GM12865 (cell line): Measurements from ENCODE around the gene CHPF.

Source experiments
- DNase-seq: peaks from one replicate; pipeline ENCODE4 v3.0.0; 2010; ENCODE audit warnings: low read depth
- H3K4me3 ChIP-seq: 2 replicates; pipeline ENCODE4 v1.5.1; 2011; ENCODE audit warnings: mild to moderate bottlenecking, low read depth, low read length, control low read depth
- TF ChIP-seq, protein P1 (sequence below): IDR thresholded peaks from 2 replicates; pipeline ENCODE4 v1.5.1; 2011; ENCODE audit warnings: low read length, control low read depth, low read depth, inconsistent platforms; ENCODE audit not compliant: insufficient read depth; ENCODE audit errors: missing control alignments

The CHPF gene

DNA sequence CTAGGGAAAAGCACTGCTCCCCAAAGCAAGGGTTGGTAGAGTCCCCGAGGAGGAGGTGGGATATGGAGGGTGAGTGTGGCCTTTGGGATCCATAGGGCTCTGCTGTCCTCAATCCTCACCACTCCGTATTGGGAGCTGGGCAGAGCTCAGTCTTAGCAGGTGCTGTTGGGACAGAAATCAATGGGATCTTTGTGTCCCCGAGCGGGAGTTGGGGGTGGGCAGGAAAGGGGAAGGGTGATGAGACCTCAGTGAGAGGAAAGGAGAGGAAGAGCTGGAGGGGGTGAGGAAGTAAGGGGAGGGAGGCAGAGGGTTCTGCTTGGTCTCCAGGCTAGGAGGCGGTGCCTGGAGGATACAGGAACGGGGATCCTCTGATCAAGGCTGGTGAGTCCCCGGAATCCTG is 26.7 kb downstream of the CHPF start:
- TF ChIP-seq, protein P1, sequence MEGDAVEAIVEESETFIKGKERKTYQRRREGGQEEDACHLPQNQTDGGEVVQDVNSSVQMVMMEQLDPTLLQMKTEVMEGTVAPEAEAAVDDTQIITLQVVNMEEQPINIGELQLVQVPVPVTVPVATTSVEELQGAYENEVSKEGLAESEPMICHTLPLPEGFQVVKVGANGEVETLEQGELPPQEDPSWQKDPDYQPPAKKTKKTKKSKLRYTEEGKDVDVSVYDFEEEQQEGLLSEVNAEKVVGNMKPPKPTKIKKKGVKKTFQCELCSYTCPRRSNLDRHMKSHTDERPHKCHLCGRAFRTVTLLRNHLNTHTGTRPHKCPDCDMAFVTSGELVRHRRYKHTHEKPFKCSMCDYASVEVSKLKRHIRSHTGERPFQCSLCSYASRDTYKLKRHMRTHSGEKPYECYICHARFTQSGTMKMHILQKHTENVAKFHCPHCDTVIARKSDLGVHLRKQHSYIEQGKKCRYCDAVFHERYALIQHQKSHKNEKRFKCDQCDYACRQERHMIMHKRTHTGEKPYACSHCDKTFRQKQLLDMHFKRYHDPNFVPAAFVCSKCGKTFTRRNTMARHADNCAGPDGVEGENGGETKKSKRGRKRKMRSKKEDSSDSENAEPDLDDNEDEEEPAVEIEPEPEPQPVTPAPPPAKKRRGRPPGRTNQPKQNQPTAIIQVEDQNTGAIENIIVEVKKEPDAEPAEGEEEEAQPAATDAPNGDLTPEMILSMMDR, result no peak
- DNase-seq, result no peak
- no peak overlapping the region for H3K4me3 ChIP-seq

DNA sequence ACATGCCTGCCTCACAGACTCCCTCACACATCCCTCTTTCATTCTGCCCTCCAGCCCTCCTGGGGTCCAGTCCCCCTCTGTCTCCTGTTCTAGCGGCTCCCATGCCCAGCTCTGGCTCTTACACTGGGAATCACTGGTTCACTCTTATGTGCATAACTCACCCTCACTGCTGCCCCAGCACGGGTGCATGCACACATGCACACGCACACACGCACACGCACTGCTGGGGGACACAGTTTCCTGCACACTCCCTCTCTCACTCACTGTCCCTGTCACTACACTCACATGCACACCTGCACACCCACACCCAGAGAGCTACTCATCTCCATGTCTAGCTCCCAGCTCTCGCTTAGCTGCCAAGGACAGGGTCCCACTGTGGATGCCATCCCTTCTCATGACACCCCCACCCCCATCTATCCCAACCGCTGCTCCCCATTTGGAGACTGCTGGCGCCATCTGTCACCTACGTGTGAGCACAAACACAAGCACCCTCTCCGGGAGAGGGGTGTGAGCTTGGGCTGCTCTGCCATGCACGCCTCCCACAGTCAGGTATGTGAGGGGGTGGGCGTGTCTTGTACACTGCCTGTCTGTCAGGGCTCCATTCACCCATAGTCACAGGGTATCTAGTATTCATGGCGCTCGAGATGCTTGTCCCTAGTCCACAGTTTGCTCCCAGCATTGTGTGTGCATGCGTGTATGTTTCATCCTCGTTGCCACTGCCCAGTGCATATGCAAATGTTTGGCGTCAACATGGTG is 27.6 kb downstream of the CHPF start:
- DNase-seq, result no peak
- TF ChIP-seq, protein P1, result no peak
- H3K4me3 ChIP-seq, result no peak overlapping the region

DNA sequence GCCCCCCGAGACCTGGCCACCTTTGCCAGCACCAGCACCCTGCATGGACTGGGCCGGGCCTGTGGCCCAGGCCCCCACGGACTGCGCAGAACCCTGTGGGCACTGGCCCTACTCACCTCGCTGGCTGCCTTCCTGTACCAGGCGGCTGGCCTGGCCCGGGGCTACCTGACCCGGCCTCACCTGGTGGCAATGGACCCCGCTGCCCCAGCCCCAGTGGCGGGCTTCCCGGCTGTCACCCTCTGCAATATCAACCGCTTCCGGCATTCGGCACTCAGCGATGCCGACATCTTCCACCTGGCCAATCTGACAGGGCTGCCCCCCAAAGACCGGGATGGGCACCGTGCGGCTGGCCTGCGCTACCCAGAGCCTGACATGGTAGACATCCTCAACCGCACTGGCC is 28.8 kb downstream of the CHPF start:
- no peak for DNase-seq
- H3K4me3 ChIP-seq, result no peak overlapping the region
- TF ChIP-seq, protein P1, result no peak

DNA sequence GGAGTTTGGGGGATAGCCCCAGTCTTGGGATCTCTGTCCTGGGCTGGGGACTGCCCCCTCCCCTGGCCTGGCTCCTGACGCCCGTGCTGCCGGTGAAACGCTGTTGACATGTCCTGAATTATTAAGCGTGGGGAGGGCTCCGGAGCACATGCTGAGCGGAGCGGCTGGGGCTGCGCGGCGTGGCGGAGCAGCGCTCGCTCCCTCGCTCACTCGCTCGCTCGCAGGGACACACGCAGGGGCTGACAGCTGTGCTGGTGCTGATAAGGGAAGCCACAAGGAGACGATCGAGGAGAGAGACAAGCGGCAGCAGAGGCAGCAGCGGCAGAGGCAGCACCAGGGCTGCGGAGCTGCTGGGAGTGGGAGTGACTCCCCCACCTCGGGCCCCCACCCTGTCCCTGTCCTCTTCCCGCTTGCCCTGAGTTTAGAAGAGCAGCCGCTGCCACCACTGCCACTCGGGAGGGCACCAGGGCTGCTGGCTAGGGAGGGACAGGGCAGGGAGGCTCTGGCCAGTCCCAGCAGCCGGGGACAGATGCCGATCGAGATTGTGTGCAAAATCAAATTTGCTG is 29.3 kb downstream of the CHPF start, which contains the start of gene ASIC4:
ASIC4 (plus strand) TSS at position 287 of the 566 bp plus-strand sequence; CDS start at position 530, 243 bp downstream.
- no peak for DNase-seq
- H3K4me3 ChIP-seq, result no peak within 1 kb of the TSS
- TF ChIP-seq, protein P1, result no peak

DNA sequence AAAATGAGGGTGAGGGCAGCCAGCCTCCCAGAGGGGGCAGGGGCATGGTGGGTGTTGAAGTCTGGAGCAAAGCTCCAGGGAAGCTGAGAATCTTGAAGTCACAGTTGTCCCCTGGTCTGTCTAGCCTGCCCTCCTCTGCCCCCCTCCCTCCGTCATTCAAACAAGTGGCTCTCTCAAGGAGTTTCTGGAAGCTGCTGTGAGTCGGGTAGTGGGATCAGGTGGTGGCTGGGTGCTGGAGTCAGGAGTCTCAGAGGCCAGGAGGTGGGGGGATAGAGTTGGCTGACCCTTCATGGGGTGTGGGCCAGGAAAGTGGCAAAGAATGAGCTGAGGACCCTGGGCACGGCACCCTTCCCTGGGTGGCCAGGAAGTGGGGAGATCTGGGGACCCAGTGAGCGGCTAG is 29.8 kb downstream of the CHPF start:
- TF ChIP-seq, protein P1, result no peak
- H3K4me3 ChIP-seq, result no peak overlapping the region
- no peak for DNase-seq

DNA sequence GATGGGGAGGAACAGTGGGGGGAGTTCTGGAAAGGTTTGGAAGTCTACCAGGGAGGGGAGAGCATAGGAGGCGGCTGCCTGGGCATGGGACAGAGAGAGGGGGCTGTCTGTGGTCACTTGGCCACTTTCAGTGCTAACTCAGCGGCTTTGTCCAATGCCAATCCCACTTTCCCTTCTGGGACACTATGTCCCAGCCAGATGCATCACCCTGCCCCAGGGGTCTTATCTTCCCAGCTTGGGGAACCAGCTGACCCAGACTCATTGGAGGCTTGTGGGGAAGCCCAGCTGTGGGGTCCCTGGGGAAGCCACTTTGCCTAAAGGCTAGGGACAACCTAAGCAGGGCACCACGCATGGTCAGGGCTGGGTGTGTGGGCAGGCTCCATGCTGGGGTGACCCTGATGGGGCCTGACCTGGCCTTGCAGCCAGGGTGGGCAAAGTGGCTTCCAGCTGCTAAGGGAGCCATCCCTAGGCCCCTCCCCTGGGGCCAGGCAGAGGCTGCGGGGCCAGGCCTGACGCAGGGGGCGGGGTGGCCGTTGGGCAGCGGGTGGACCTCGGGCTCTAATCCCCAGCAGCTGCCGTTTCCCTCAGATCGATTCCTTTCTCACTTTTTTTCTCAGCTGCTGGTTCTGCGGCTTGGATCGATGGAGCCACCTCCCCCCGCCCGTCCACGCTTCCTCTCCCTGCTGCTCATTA is 30.9 kb downstream of the CHPF start:
- H3K4me3 ChIP-seq, result no peak overlapping the region
- TF ChIP-seq, protein P1, result no peak
- no peak for DNase-seq
